Heart left ventricle (tissue), 16 donors: ENCODE results near the gene CD36. TPM values are rescaled to one million over a fixed set of nuclear protein-coding genes. Genes with fewer than 3 reads are reported as not detected.

Source experiments
- ATAC-seq, 4 donors: fragments of 200-7000 bp; cut with Tn5 transposase; one replicate each; pipeline ENCODE4 v1.9.1; 2020 to 2022; ENCODE audit warnings: moderate library complexity in 4 of 4, mild to moderate bottlenecking in 3 of 4, moderate number of reproducible peaks in 1 of 4
- DNase-seq, 5 donors: peaks; one replicate each; pipeline ENCODE4 v3.0.0-alpha.2; 2020
- H3K27ac ChIP-seq, 12 donors: fragments of 200-600 bp; sonication (generic) in 4 of 12; one replicate each; pipeline versions ENCODE4 v1.5.0 to v1.8.0; 2016 to 2022; ENCODE audit warnings: mild to moderate bottlenecking in 2 of 12
- H3K27me3 ChIP-seq, 9 donors: fragments of 200-600 bp; sonication (generic) in 2 of 9; one replicate each; pipeline versions ENCODE4 v1.5.1 to v1.8.0; 2016 to 2022; ENCODE audit warnings: mild to moderate bottlenecking in 3 of 9
- H3K36me3 ChIP-seq, 9 donors: fragments of 200-600 bp; sonication (generic) in 2 of 9; one replicate each; pipeline versions ENCODE4 v1.5.0 to v1.8.0; 2018 to 2022; ENCODE audit warnings: mild to moderate bottlenecking in 2 of 9
- H3K4me1 ChIP-seq, 12 donors: fragments of 200-600 bp; sonication (generic) in 4 of 12; one replicate each; pipeline versions ENCODE4 v1.5.0 to v1.8.0; 2016 to 2022; ENCODE audit warnings: mild to moderate bottlenecking in 3 of 12
- H3K4me3 ChIP-seq, 12 donors: fragments of 200-600 bp; sonication (generic) in 4 of 12; one replicate each; pipeline versions ENCODE4 v1.5.0 to v1.8.0; 2017 to 2022; ENCODE audit warnings: mild to moderate bottlenecking in 9 of 12, moderate library complexity in 4 of 12
- H3K9me3 ChIP-seq, 12 donors: fragments of 200-600 bp; sonication (generic) in 4 of 12; one replicate each; pipeline versions ENCODE4 v1.5.0 to v1.8.0; 2016 to 2022; ENCODE audit warnings: mild to moderate bottlenecking in 1 of 12
- CTCF ChIP-seq, 12 donors: fragments of 200-600 bp; sonication (generic) in 4 of 12; IDR thresholded peaks; one replicate each; pipeline versions ENCODE4 v1.5.0 to v1.8.0; 2018 to 2022; ENCODE audit warnings: antibody characterized with exemption in 12 of 12, mild to moderate bottlenecking in 5 of 12
- POLR2A ChIP-seq, 2 donors: fragments of 450-650 bp; IDR thresholded peaks; one replicate each; pipeline ENCODE4 v1.6.1; 2017; ENCODE audit warnings: antibody characterized with exemption in 2 of 2, mild to moderate bottlenecking in 2 of 2, moderate library complexity in 2 of 2
- WGBS, 4 donors: extraction: QIAGEN DNeasy Blood & Tissue Kit in 2 of 4; methylation state at CpG; one replicate each; pipeline versions ENCODE4 v1.1.5 to v1.1.7; 2013 to 2018; 5-methylcytosine and 5-hydroxymethylcytosine counted together
- intact Hi-C, 10 donors: fragments of 100-400 bp; cut with DNase I; formaldehyde crosslinking; loops; one replicate each; pipeline versions ENCODE4 v1.11.1 to v1.14.2; 2022
- polyA plus RNA-seq, 2 donors: library from polyadenylated mRNA; stranded (reverse); fragments of 200-250 nt; gene quantifications; one replicate each; pipeline ENCODE4 v1.2.3, GENCODE V29; 2013
- total RNA-seq, 9 donors: library from RNA; depleted of rRNA in 2 of 9; stranded (reverse); fragments of >200 nt in 2 of 9; fragmentation: NEBNext Ultra II Directional in 3 of 9; extraction: Animal tissue kit (Norgen Biotek cat#: 25700) in 3 of 9; gene quantifications; one replicate each; pipeline versions ENCODE4 v1.1.0 to v1.2.4, GENCODE V29; 2016 to 2023
- donor health status: ischemic (EF 13 %, LVEDD 7.1; RV severe dilation, severe dysfunction).
- donor health status: healthy with polysubstance abuse.
- donor health status: DM: no; HTN: yes; CAD: no.
- donor health status: DM: no; HTN: no; CAD: no.
- donor health status: ischemic (EF 25% LVEDD 6.9; RV normal size, moderate dysfunction).
- donor health status: ischemic (EF 25% LVEDD 5.7; RV mildly dilated, moderate dysfunction).
- donor health status: healthy.
- donor health status: DM: yes; HTN: yes; CAD: no.
- donor health status: ischemic (EF 35%, LVEDD 5.7; RV mildly dilated, moderate dysfunction).
- donor health status: nonischemic (EF 11% LVEDD 7.7; RV severe dilation, severe dysfunction).
- donor health status: DM: yes; HTN: yes; CAD: no.
- donor health status: PGD.
- donor health status: ischemic (EF 29% LVEDD 5.4; RV normal size, mild dysfunction).
- donor health status: nonischemic (EF 23%, LVEDD 6.1; RV moderate dilation, normal function).

Gene CD36
- total and polyA plus RNA-seq, 11 donors: 289 to 1,960 (median 1,087) TPM

GRCh38 chr7:80593869-80594586 is 44.4 kb upstream of the CD36 start:
- Histone ChIP-seq H3K4me3 (peak overlapping the region in 1 of 12 donors; percentile 47), H3K27me3 (no peaks in the 10 kb centered on the region), H3K36me3 (no peaks in the 10 kb centered on the region), H3K4me1 (peaks cover 8 to 68% (median 32%) of the 10 kb centered on the region in 12 donors), H3K27ac (peak overlapping the region; percentile 48 to 83 (median 69)), H3K9me3 (no peaks in the 10 kb centered on the region)
- DNase-seq (peak in 3 of 5 donors; percentile 48 to 69 (median 54)), ATAC-seq (peak; percentile 66 to 88 (median 80))
- intact Hi-C loops: loop anchor here in 2 of 10 donors (5.0 to 10.0 kb wide), 2 partner anchors 37 to 51 kb away; no protein-coding TSS in a partner anchor
- WGBS, 4 donors: 43 to 55% (median 47%) methylated on average over 7 of the region's 7 CpGs
- TF ChIP-seq POLR2A (IDR thresholded peaks at IDR 0.05) (peak in 1 of 2 donors; percentile 10), CTCF (IDR thresholded peaks at IDR 0.05) (no peak)

- peak overlapping the region in 1 of 12 donors; percentile 47 for H3K4me3 ChIP-seq
- 17 to 38% (median 23%) methylated on average over 4 of the region's 4 CpGs for WGBS, 4 donors
Measured at GRCh38 chr7:80596933-80597517, 41.4 kb upstream of the CD36 start.

DNA sequence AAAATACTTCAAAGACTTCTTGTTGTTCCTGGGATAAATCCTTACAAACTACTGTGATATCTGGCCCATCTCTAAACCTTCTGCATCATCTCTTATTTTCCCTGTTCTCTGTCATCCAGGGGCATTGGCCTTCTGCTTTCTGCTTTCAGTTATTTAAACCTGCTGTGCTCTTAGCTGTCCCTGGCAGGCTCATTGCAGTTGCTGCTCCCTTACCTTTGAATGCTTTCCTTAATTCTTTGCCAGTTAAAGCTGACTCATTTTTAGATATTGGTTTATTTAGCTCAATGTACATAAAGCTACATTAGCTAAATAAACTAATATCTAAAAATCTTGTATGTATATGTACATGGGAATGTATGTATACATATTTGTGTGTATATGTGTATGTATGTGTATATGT is 40.6 kb upstream of the CD36 start:
- DNase-seq: no peak
- ATAC-seq: no peak
- Histone ChIP-seq H3K36me3 (no peaks in the 10 kb centered on the region), H3K4me1 (peaks cover 6 to 63% (median 24%) of the 10 kb centered on the region in 12 donors), H3K4me3 (peak overlapping the region in 1 of 12 donors; percentile 47), H3K27me3 (no peaks in the 10 kb centered on the region), H3K27ac (peak overlapping the region; percentile 22 to 83 (median 65)), H3K9me3 (no peaks in the 10 kb centered on the region)
- TF ChIP-seq CTCF (IDR thresholded peaks at IDR 0.05): no peak
- TF ChIP-seq POLR2A (IDR thresholded peaks at IDR 0.05): no peak
- intact Hi-C loops: loop anchor here in 4 of 10 donors (5.0 to 10.0 kb wide), 6 partner anchors 39 to 126 kb away; partner anchors contain the start of gene CD36 (in 1 of the 4)

More at GRCh38 chr7:80596933-80597517, 41.4 kb upstream of the CD36 start:
- no peaks in the 10 kb centered on the region for H3K36me3 ChIP-seq
- H3K4me1 ChIP-seq: peaks cover 6 to 63% (median 24%) of the 10 kb centered on the region in 12 donors
- TF ChIP-seq CTCF (IDR thresholded peaks at IDR 0.05) (no peak), POLR2A (IDR thresholded peaks at IDR 0.05) (no peak)
- intact Hi-C loops: loop anchor here in 4 of 10 donors (5.0 to 10.0 kb wide), 6 partner anchors 40 to 125 kb away; partner anchors contain the start of gene CD36 (in 1 of the 4)
- DNase-seq (peak in 2 of 5 donors; percentile 27), ATAC-seq (peak; percentile 49 to 79 (median 60))
- peak overlapping the region; percentile 22 to 83 (median 65) for H3K27ac ChIP-seq
- H3K9me3 ChIP-seq: no peaks in the 10 kb centered on the region
- no peaks in the 10 kb centered on the region for H3K27me3 ChIP-seq

GRCh38 chr7:80600046-80600445 is 38.4 kb upstream of the CD36 start:
- TF ChIP-seq CTCF (IDR thresholded peaks at IDR 0.05) (no peak), POLR2A (IDR thresholded peaks at IDR 0.05) (no peak)
- DNase-seq (no peak), ATAC-seq (no peak)
- Histone ChIP-seq H3K27ac (peak overlapping the region in 10 of 12 donors; percentile 1 to 83 (median 48)), H3K4me1 (peaks cover 0 to 53% (median 18%) of the 10 kb centered on the region in 12 donors), H3K27me3 (no peaks in the 10 kb centered on the region), H3K9me3 (no peaks in the 10 kb centered on the region), H3K36me3 (no peaks in the 10 kb centered on the region), H3K4me3 (peak overlapping the region in 1 of 12 donors; percentile 9)
- 34 to 79% (median 73%) methylated on average over 2 of the region's 2 CpGs for WGBS, 4 donors
- intact Hi-C loops: loop anchor here in 3 of 10 donors (5.0 kb wide), 1 partner anchor 37 kb away; the partner anchor contains the start of gene CD36 (in 3 of the 3)
